HG02571 (cell line): Measurements from ENCODE around the gene MICAL2.

Experiments
- ATAC-seq: cut with Tn5 transposase; IDR thresholded peaks from one replicate; pipeline ENCODE4 v1.9.1; 2021; ENCODE audit warnings: mild to moderate bottlenecking, moderate library complexity; ENCODE audit not compliant: unreplicated experiment

Gene MICAL2

GRCh38 chr11:12149672-12150225 lies 39.4 kb downstream of the MICAL2 start:
- no peak for ATAC-seq

GRCh38 chr11:12150831-12151382 lies 40.5 kb downstream of the MICAL2 start:
- ATAC-seq = no peak

- no peak for ATAC-seq
Measured at GRCh38 chr11:12152321-12152720, 41.9 kb downstream of the MICAL2 start.

GRCh38 chr11:12154871-12155668 lies 44.7 kb downstream of the MICAL2 start:
- ATAC-seq = no peak

GRCh38 chr11:12155696-12156095 lies 45.3 kb downstream of the MICAL2 start:
- no peak for ATAC-seq

GRCh38 chr11:12156301-12157140 lies 46.1 kb downstream of the MICAL2 start:
- no peak for ATAC-seq

GRCh38 chr11:12157241-12157661 lies 46.9 kb downstream of the MICAL2 start:
- no peak for ATAC-seq

- no peak for ATAC-seq
Measured at GRCh38 chr11:12158909-12159308, 48.5 kb downstream of the MICAL2 start.

- no peak for ATAC-seq
Measured at GRCh38 chr11:12159351-12160099, 49.1 kb downstream of the MICAL2 start.

GRCh38 chr11:12160231-12160630 lies 49.8 kb downstream of the MICAL2 start:
- ATAC-seq = no peak

GRCh38 chr11:12160680-12161079 lies 50.3 kb downstream of the MICAL2 start:
- no peak for ATAC-seq

GRCh38 chr11:12161137-12161536 lies 50.7 kb downstream of the MICAL2 start:
- no peak for ATAC-seq

GRCh38 chr11:12161603-12162350 lies 51.4 kb downstream of the MICAL2 start:
- ATAC-seq = no peak

- ATAC-seq = no peak
Measured at GRCh38 chr11:12162652-12163051, 52.3 kb downstream of the MICAL2 start.

GRCh38 chr11:12163181-12163941 lies 53.0 kb downstream of the MICAL2 start:
- ATAC-seq = no peak

GRCh38 chr11:12164061-12165014 lies 53.9 kb downstream of the MICAL2 start:
- ATAC-seq = no peak

GRCh38 chr11:12165237-12165875 lies 55.0 kb downstream of the MICAL2 start:
- ATAC-seq = no peak
